ENCODE measurements around the gene PF4V1.

Gene PF4V1

GRCh38 chr4:73844806-73845205, 8.3 kb upstream of the PF4V1 start:
- TF ChIP-seq ZNF274 (IDR thresholded peaks at IDR 0.05; ENCODE audit: low read depth, low read length) (no peak), YY1 (IDR thresholded peaks at IDR 0.05; ENCODE audit: insufficient read depth, insufficient read length) (no peak), SUZ12 (IDR thresholded peaks at IDR 0.05; ENCODE audit: extremely low read depth, insufficient read depth, insufficient read length) (no peak)
- Histone ChIP-seq H3K27me3 (ENCODE audit: insufficient read depth, insufficient read length) (no peaks in the 10 kb centered on the region), H3K36me3 (ENCODE audit: insufficient read depth, insufficient read length, low read length) (no peaks in the 10 kb centered on the region), H3K9me3 (ENCODE audit: insufficient read depth, low read length) (no peaks in the 10 kb centered on the region), H3K4me1 (ENCODE audit: insufficient read depth, insufficient read length) (no peaks in the 10 kb centered on the region), H3K9ac (ENCODE audit: insufficient read length, low read depth) (no peak overlapping the region), H3K4me3 (ENCODE audit: insufficient read length, low read depth) (no peak overlapping the region)
- DNase-seq (ENCODE audit: low read depth, low spot score) = no peak

GRCh38 chr4:73847526-73848182, 5.4 kb upstream of the PF4V1 start:
- Histone ChIP-seq H3K36me3 (ENCODE audit: insufficient read depth, insufficient read length, low read length) (no peaks in the 10 kb centered on the region), H3K4me3 (ENCODE audit: insufficient read length, low read depth) (no peak overlapping the region), H3K4me1 (ENCODE audit: insufficient read depth, insufficient read length) (no peaks in the 10 kb centered on the region), H3K27me3 (ENCODE audit: insufficient read depth, insufficient read length) (no peaks in the 10 kb centered on the region), H3K9me3 (ENCODE audit: insufficient read depth, low read length) (no peaks in the 10 kb centered on the region), H3K9ac (ENCODE audit: insufficient read length, low read depth) (no peak overlapping the region)
- TF ChIP-seq YY1 (IDR thresholded peaks at IDR 0.05; ENCODE audit: insufficient read depth, insufficient read length) (no peak), SUZ12 (IDR thresholded peaks at IDR 0.05; ENCODE audit: extremely low read depth, insufficient read depth, insufficient read length) (no peak), ZNF274 (IDR thresholded peaks at IDR 0.05; ENCODE audit: low read depth, low read length) (no peak)
- DNase-seq (ENCODE audit: low read depth, low spot score) = no peak

DNA sequence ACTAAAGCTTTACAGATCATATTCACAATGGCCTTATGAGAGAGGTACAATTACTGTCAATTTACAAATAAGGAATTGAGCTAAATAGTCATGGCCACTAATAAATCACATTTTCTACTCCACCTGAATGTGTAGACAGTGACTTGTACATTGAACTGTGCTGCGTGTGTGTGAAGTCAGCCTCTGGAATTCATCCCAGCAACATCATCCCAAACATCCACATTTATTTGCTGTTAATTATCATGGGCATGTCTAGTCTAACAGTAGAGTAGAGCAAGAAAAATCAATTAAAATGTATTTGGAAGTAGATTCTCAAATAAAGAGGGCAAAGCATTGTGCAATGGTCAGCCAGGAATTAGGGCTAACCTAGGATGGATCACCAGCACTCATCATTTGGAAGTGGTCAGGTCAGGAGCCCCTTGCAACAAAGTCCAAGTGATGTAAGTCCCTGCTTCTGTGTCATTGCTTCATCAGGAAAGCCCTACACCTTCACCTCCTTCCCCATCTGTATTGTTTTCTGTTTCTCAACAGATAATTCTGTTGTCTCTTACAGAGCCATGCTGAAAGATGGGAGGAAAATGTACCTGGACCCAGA, 4.8 kb upstream of the PF4V1 start:
- H3K36me3 ChIP-seq (ENCODE audit: insufficient read depth, insufficient read length, low read length) = no peaks in the 10 kb centered on the region
- DNase-seq (ENCODE audit: low read depth, low spot score) = no peak
- no peaks in the 10 kb centered on the region for H3K9me3 ChIP-seq (ENCODE audit: insufficient read depth, low read length)
- TF ChIP-seq ZNF274 (IDR thresholded peaks at IDR 0.05; ENCODE audit: low read depth, low read length) (no peak), YY1 (IDR thresholded peaks at IDR 0.05; ENCODE audit: insufficient read depth, insufficient read length) (no peak), SUZ12 (IDR thresholded peaks at IDR 0.05; ENCODE audit: extremely low read depth, insufficient read depth, insufficient read length) (no peak)
- no peak overlapping the region for H3K4me3 ChIP-seq (ENCODE audit: insufficient read length, low read depth)
- no peaks in the 10 kb centered on the region for H3K27me3 ChIP-seq (ENCODE audit: insufficient read depth, insufficient read length)
- no peak overlapping the region for H3K9ac ChIP-seq (ENCODE audit: insufficient read length, low read depth)
- no peaks in the 10 kb centered on the region for H3K4me1 ChIP-seq (ENCODE audit: insufficient read depth, insufficient read length)

DNA sequence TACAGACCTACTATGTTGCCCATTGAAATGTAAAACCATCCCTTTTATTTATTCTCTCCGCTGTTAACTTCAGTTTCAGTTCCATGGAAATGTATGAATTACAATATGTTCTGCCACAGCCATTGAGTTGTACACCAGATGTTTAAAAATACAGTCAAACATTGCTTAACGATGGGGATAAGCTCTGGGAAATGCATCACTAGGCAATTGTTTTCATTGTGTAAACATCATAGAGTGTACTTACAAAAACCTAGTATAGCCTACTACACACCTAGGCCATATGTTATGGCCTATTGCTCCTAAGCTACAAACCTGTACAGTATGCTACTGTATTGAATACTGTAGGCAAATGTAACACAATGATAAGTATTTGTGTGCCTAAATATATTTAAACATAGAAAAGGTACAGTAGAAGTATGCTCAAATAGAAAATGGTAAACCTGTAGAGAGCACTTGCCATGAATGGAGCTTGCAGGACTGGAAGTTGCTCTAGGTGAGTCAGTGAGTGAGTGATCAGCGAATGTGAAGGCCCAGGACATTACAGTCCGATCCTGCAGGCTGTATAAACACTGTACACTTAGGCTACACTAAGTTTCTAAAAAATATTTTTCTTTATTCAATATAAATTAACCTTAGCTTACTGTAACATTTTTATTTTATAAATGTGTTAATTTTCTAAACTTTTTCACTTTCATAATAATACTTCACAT, 2.7 kb upstream of the PF4V1 start:
- Histone ChIP-seq H3K27me3 (ENCODE audit: insufficient read depth, insufficient read length) (no peaks in the 10 kb centered on the region), H3K36me3 (ENCODE audit: insufficient read depth, insufficient read length, low read length) (no peaks in the 10 kb centered on the region), H3K4me1 (ENCODE audit: insufficient read depth, insufficient read length) (no peaks in the 10 kb centered on the region), H3K9ac (ENCODE audit: insufficient read length, low read depth) (no peak overlapping the region), H3K4me3 (ENCODE audit: insufficient read length, low read depth) (no peak overlapping the region), H3K9me3 (ENCODE audit: insufficient read depth, low read length) (no peaks in the 10 kb centered on the region)
- TF ChIP-seq YY1 (IDR thresholded peaks at IDR 0.05; ENCODE audit: insufficient read depth, insufficient read length) = no peak
- no peak for TF ChIP-seq ZNF274 (IDR thresholded peaks at IDR 0.05; ENCODE audit: low read depth, low read length)
- no peak for TF ChIP-seq SUZ12 (IDR thresholded peaks at IDR 0.05; ENCODE audit: extremely low read depth, insufficient read depth, insufficient read length)
- DNase-seq (ENCODE audit: low read depth, low spot score) = no peak

DNA sequence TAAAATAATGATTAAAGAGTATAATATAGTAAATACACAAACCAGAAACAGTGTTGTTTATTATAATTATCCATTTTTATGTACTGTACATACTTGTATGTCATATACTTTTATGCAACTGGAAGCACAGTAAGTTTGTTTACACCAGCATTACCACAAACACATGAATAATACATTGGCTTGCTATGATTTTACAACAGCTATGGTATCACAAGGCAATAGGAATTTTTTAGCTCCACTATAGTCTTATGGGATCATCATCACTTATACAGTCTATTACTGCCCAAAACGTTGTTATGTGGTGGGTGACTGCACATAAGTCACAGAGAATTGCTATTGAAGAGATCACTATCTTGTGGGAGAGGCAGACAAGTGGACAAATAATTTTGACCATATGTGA, 1.8 kb upstream of the PF4V1 start:
- Histone ChIP-seq H3K4me1 (ENCODE audit: insufficient read depth, insufficient read length) (no peaks in the 10 kb centered on the region), H3K36me3 (ENCODE audit: insufficient read depth, insufficient read length, low read length) (no peaks in the 10 kb centered on the region), H3K27me3 (ENCODE audit: insufficient read depth, insufficient read length) (no peaks in the 10 kb centered on the region), H3K9me3 (ENCODE audit: insufficient read depth, low read length) (no peaks in the 10 kb centered on the region), H3K4me3 (ENCODE audit: insufficient read length, low read depth) (no peak overlapping the region), H3K9ac (ENCODE audit: insufficient read length, low read depth) (no peak overlapping the region)
- no peak for TF ChIP-seq YY1 (IDR thresholded peaks at IDR 0.05; ENCODE audit: insufficient read depth, insufficient read length)
- no peak for DNase-seq (ENCODE audit: low read depth, low spot score)

DNA sequence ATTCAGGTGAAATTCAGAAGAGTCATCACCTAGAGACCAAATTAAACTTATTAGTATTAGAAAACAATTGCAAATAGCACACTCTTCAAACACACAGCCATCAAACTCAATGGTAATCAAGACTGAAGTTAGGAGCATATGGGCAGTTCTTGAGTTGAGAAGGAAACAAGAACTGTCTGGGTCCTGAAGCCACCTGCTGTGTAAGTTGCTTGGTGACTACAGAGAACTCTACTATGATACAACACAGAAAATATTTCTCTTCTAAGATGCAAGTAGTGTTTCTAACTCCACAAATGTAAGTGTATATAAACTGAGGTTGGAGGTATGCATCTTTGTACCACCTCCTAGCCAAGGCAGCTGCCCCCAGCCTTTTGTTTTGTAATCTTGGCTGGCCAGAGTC, 325 bp upstream of the PF4V1 start:
- no peaks in the 10 kb centered on the region for H3K4me1 ChIP-seq (ENCODE audit: insufficient read depth, insufficient read length)
- TF ChIP-seq SUZ12 (IDR thresholded peaks at IDR 0.05; ENCODE audit: extremely low read depth, insufficient read depth, insufficient read length) (no peak), YY1 (IDR thresholded peaks at IDR 0.05; ENCODE audit: insufficient read depth, insufficient read length) (no peak)
- H3K9ac ChIP-seq (ENCODE audit: insufficient read length, low read depth) = no peak overlapping the region
- H3K4me3 ChIP-seq (ENCODE audit: insufficient read length, low read depth) = no peak overlapping the region
- no peaks in the 10 kb centered on the region for H3K36me3 ChIP-seq (ENCODE audit: insufficient read depth, insufficient read length, low read length)
- no peaks in the 10 kb centered on the region for H3K9me3 ChIP-seq (ENCODE audit: insufficient read depth, low read length)
- no peak for DNase-seq (ENCODE audit: low read depth, low spot score)
- no peaks in the 10 kb centered on the region for H3K27me3 ChIP-seq (ENCODE audit: insufficient read depth, insufficient read length)

GRCh38 chr4:73853718-73854473, 800 bp downstream of the PF4V1 start:
- Histone ChIP-seq H3K9me3 (ENCODE audit: insufficient read depth, low read length) (no peaks in the 10 kb centered on the region), H3K9ac (ENCODE audit: insufficient read length, low read depth) (no peak overlapping the region), H3K4me1 (ENCODE audit: insufficient read depth, insufficient read length) (no peaks in the 10 kb centered on the region), H3K27me3 (ENCODE audit: insufficient read depth, insufficient read length) (no peaks in the 10 kb centered on the region), H3K36me3 (ENCODE audit: insufficient read depth, insufficient read length, low read length) (no peaks in the 10 kb centered on the region), H3K4me3 (ENCODE audit: insufficient read length, low read depth) (no peak overlapping the region)
- no peak for DNase-seq (ENCODE audit: low read depth, low spot score)
- no peak for TF ChIP-seq YY1 (IDR thresholded peaks at IDR 0.05; ENCODE audit: insufficient read depth, insufficient read length)
- TF ChIP-seq ZNF274 (IDR thresholded peaks at IDR 0.05; ENCODE audit: low read depth, low read length) = no peak

Measured in NT2/D1 (cell line).